Stimulated activated CD8-positive, alpha-beta memory T cell treated with anti-CD3 and anti-CD28 coated beads, Interleukin-2, amount 100 ng/mL, for 48 hours (primary cell): Measurements from ENCODE around the gene CAMTA1.

Source experiments
- DNase-seq, 2 donors: peaks; one replicate each; pipeline ENCODE4 v3.0.0-alpha.2; 2020; ENCODE audit warnings: low read depth in 2 of 2

Gene CAMTA1

DNA sequence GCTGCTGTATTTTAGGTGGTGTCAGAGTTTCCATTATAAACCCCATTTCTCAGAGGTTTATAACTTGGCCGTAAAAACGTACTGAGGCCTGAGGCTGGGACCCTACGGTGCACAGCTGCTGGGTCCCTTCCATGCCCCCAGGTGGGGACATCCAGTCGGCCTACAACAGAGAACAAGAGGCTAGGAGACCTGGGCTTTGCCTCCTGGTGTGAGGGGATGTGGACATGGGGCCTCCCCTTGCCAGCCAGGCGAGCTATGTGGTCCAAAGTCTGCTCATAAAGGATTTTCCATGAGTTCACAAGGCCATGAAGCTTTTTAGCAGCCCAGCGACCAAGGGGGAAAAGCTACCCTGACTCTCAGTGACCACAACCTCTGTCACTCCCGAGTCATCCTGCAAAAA is 724.3 kb downstream of the CAMTA1 start:
- no peak for DNase-seq

DNA sequence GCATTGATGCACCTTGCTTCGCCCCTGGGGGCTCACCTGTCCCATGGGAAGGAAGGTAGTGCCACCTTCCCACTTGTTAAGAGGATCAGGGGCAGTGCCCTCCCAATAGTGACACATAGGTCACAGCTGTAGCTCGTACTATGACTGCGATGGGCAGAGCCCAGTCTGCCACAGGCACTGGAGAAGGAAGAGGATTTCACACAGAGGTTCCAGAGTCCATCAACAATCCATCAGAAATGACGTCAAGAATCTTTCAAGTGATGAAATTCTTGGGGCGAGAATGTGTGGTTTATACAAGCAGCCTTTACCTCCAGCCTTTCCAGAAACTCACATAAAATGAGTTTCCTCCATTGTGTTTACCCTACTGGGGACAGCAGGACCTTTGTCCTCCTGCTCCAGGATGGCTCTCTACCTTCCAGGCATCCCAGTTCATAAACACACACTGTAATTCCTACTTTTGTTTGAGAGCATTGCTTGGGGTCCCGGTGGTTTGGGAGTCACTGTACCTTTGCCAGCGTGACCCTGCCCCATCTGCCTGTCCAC is 725.2 kb downstream of the CAMTA1 start:
- DNase-seq: no peak

DNA sequence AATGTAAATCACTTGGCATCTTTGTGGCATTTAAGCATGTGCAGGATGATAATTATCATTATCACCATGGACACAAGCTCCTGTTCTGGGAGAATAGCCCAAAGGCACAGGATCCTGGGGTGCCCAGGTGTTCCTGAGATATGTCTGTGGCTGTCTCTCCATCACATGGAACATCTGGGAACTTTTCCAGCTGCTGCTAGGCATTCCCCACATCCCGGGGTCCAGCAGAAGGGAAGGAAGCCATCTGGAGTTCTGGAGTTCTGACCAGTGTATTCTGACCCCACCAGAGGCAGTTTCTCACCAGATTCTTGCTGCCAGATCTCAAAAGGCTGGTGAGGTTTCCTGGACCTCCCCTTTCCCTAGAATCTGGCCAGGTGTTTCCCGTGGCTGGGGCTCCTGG is 726.1 kb downstream of the CAMTA1 start:
- DNase-seq: no peak

DNA sequence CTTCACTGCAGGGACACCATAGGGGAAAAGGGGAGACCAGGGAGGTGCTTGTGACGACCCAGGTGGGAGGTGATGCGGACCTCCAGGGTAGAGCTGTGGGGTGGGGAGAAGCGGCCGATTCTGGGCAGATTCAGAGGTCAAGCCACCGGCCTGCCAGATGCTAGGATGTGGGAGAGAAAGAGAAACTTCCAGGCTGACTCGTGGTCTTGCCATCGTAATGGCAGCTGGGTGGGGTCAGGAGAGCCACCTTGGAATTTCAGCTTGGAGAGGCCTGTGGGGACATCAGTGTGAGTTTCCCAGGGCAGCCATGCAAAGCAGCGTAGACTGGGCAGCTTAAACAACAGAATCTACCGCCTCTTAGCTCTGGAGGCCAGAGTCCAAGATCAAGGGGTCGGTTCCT is 727.8 kb downstream of the CAMTA1 start:
- DNase-seq: no peak

DNA sequence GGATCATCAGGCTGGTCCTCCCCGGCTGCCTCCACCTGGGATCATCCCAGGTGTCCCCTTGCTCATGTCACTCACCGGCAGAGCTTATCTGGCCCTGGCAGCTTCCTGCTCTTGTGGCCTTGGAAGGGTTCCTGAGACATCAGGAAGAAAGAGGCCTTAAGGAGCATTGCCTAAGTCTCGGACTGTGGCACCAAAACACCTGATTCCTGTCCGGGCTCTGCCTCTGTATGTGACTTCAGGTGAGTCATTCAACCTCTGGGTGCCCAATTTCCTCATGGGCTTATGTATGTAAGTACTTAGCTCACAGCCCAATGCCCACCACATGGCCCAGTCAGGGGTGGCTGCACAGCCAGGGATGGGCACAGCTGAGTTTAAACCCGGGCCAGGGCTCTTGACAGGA is 729.9 kb downstream of the CAMTA1 start:
- no peak for DNase-seq

DNA sequence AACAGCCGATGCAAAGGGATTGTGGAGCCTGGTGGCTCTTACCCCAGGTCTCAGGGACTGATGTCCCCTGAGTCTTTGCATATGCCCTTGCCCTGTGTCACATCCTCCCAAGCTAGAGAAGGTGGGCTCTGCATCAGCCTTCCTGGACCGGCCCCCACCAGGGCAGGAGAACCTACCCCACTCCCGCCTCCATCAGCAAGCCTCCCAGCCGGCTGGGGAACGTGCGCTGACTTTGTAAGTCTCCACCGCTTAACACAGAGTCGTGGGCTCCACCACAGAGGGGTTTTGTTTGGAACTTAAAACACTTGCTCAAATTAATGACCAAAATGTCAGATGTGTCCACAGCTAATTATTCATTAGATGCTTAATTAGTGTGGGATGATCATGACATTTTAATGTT is 730.6 kb downstream of the CAMTA1 start:
- no peak for DNase-seq

DNA sequence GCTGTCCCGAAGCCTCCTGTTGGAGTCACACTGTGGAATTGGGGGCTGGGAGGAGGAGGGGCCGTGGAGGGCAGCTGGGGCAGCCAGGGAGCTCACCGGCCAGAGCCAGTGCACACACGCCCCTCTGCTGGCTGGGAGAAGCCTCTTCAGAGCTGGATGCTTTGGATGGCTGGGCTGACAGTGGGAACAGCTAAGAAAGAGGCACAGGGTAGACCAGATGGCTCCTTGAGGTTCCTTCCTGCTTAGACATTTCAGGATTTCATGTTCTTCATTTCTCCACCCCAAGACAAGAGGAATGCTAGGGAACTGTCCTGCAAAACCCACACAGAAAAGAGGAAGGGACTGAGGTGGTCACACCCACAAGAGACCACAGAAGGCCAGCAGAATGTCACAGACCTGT is 731.1 kb downstream of the CAMTA1 start:
- no peak for DNase-seq

DNA sequence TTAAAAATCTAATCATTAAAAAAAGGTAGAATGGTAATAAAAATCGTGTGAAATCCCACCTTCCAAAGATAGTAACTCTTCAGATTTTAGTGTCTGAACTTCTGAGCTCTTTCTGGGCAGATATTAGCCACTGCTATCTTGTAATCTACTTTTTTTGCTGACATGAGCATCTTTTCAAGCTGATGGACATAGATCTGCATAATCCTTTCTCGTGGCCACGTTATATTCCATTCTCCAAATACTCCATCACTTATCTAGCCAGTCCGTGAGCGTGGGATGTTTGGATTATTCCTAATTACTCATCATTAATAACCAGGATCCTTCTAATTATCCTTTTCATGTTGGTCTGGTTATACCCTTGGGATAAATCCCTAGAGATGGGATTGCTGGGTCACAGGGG is 731.7 kb downstream of the CAMTA1 start:
- DNase-seq: no peak

DNA sequence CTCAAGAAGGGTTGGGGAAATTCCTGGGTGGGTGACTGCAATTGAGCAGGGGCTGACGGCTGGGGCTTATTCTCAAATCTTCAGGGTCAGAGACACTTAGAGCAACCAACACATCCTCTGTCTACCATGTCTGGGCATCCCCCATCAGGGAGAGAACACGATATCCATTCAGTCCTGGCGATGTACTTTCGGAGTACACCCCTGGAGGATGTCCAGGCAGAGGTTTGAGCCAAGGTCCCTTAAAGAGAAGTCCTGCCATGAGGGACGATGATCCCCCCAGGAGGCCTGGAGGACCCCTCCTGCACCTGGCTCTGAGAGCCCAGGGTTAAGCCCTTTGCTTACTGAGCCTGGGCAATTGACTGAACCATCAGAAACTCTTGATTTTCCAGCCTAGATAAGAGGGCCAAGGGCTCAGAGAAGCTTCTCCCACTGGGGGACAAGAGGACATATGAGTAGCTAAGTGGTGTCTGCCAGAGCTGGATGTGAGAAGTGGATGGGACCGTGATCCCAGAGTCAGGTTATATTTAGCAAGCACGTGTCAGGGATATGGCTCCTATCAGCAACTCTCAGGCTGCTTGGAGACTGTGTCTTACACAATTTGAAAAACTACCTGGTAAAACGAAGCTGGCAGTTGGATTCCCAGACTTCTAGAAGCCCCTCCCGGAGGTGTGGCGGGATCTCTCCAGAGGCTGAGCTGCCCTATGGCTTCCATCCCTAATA is 732.5 kb downstream of the CAMTA1 start:
- DNase-seq: no peak

DNA sequence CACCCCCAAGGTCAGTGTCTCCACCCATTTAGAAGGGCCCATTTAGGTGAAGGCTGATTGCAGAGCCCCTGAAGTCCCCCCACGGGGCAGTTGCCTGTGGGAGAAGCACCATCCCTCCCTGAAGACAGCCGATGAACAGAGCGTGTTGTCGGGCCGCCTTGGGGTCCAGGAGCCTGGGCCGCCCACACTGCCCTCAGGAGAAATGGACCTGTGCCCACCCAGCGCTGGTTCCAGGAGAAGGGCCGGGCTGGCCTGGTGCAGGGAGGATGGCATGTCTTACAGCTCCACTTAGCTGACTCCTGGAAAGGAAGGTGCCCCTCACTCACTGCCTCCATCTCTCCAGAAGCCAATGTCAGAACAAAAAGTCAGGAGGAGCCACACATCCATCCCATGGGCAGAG is 733.2 kb downstream of the CAMTA1 start:
- no peak for DNase-seq

DNA sequence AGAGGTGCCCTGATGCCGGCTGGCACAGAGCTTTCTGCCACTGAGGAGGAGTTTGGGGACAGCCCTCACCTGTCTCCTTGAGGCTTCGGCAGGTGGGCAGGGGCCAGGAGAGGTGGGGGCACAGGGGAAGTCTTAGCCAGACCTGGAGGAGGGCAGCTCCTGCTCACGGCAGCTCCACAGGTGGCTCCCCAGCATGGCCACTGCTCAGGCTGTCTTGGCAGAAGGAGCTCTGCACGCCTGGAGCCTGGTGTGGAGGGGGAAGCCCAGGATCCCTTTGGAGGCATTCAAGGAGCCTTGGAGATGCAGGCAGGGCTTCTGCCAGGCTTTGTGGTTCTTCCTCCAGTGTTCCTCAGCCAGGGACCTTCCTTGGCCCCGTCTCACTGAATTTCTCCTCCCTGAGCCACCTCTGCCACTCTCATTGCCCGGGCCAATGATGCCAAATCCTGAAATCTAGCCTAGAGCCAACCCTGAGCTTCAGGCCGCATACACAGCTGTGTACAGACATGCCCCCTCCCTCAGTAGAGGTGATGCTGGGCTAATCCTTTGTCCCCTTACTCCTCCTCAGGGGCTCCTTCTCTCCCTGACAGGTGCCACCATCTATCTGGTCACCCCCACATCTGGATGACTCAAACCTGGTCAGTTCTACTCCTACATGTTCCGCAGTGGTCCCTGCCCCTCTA is 734.1 kb downstream of the CAMTA1 start:
- no peak for DNase-seq

DNA sequence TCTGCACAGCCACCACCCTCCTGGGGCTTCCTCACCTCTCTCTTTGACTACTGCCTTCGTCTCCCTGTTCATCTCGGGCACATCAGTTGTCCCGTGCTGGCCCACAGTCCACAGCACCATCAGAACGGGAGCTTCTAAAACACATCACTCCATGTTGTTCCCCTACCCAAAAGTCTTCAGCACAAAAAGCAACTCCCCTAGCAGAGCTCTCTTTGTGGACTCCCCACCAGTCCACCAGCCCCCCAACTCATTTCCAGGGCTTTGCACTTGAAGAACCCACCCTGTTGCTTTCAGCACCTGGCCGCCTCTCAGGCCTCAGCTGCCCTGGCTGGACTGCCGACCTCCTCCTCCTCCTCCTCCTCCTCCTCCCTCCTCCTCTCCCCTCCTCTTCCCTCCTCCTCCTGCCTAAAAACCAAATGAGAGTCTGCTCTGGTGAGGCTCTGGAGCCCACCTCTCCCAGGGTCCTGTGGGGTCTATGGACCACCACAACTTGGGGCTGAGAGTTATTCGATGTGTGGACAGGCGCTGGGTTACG is 734.7 kb downstream of the CAMTA1 start:
- DNase-seq: no peak

DNA sequence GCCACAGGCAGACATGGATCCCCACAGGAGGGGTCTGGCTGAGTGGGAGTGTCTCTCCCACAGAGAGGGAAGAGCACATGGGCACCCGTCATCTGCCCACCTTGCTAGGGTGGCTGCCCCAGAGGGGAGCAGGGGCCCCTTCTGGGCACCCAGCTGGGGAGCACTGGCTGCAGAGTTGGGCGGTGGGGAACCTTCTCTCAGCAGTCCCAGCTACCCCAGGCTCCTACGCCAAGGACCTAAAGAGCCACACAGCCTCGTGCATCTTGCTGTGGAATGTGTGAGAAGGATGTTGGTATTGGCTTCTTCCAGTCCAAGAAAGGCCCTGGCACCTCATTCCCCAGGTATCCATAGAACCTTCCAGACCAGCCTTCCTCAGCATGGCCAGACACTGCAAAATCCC is 735.2 kb downstream of the CAMTA1 start:
- no peak for DNase-seq

DNA sequence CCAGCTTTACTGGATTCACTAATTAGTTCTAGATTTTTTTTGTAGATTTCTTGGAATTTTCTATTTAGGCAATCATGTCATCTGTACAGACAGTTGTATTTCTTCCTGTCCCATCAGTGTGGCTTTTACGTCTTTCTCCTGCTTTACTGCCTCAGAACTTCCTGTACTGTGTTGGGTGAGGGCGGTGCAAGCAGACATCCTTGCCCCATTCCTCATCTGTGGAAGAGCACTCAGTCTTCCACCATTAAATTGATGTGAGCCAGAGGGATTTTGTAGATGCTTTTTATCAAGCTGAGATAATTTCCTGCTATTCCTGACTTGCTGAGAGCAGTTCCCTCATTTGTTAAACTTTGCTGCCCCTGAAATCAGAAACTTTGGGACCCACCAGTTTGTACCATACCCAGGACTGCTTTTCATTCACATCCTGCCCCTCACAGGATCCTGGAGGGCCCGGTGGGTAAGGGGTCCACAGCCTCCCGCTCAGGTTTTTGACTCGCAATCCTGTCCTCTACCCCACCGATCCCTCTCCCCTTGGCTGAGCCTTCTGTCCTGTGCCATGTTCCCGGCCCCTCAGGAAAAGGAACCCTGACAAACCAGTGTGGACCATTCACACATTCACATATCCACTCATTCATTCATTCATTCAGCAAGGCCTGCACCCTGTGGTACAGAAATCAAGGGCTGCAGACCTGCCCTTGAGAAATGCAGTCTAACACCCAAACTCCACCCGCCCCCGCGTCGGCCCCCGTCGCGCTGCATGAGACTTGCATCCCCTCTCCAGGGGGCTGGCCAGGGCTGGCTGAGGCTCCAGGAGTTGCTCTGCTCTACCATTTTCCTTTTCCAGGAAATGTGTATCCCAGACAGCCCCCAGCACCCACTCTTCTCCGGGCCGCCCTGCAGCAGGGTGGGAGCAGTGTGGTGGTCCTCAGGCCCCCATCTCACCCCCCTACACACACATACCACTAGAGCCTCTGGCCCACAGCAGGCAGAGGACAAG is 739.4 kb downstream of the CAMTA1 start:
- DNase-seq: no peak

DNA sequence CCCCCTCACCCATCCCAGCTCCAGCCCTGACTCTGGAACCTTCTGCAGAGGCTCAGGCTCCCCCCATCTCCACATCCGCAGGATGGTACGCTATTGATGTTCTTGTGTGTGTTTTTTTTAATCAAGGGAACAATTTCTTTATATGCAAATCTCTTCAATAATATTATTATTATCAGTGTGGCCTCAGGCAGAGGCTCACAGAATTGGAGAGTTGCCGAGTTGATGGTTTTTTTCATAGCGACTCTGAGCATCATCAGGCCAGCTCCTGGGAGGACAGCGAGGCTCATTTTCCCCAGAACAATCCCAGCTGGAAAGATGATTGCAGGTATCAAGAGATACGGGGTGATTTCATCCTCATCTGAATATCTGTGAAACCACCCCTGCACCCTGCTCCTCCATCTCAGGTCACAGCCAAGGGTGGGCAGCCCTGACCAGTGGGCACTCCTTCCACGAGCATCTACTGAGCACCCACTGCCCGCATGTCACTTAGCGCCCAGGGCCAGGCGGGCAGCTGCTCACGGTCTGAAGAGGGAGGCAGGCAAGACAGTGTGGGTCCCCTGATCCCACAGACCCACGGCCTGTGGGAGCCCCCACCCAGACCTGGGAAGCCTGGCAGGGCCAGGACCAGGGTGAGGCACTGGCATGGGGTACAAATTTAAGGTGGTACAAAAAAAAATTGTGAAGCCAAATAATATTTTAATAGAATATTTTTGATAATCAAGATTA is 740.2 kb downstream of the CAMTA1 start:
- DNase-seq: no peak

DNA sequence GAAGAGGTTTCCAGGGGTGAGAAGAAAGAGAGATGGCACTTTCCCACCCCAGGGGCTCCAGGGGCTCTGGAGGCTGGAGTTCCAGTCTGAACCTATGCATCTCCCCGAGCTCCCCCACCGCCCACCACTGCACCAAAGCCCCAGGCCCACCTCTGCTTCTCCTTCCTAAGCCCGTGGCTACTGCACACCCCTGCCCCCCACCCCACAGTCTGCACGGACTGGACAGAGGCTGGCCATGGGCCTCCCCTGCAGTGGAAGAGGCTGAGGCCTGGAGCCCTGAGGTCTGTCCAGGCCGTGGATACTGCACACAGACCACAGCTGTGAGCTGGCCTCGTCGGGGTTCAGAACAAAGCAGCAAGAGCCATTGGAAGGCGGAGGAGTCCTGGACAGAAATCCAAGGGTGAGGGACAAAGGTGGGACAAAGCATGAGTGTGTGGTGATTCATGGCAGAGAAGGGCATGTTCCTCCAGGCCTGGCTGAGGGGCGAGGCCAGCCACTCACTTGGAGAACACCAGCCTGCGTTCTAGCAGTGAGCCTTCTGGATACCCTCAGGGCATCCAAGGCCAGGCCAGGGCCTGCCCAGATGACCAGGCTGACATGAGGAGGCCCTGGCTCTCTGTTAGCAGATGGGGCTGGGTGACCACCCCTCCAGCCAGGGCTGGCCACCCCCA is 741.1 kb downstream of the CAMTA1 start:
- DNase-seq: no peak

DNA sequence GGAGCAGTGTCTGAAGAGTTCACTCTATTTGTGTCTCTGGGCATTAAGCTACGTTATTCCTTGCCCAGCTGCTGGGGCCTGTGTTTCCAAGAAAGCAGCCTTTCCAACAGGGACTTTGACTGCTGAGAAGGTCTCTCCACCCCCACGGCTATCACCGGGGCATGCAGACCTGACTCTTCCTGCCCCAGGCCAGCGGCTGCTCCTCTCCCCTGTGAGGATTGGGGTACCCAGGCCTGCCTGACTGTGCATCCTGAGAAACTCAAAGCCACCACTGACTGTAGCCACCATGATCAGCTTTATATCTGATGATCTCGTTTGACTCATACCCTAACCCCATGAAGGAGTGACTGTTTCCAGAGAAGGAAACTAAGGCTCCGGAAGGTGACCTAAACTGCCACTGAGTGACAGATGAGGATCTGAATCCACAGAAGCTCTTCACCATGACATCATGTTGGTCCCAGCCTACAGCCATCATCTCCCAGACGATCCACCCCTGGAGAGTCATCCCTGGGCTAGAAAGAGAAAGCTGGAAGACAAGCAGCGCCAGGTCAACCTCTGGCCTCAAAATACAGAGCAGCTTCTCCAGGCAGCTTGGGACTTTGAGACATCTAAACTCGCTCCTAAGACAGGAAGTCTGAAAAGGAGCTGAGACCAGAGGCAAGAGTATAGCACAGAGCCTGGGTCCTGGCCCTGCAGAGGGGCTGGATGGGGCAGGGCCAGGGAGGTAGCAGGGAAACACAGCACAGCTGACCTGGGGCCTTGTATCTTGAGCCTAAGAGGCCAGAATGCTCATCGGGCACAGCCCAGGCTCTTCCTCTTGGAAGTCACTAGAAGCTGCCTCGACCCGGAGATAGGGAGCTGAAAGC is 741.8 kb downstream of the CAMTA1 start:
- DNase-seq: peak in 1 of 2 donors; percentile 3

DNA sequence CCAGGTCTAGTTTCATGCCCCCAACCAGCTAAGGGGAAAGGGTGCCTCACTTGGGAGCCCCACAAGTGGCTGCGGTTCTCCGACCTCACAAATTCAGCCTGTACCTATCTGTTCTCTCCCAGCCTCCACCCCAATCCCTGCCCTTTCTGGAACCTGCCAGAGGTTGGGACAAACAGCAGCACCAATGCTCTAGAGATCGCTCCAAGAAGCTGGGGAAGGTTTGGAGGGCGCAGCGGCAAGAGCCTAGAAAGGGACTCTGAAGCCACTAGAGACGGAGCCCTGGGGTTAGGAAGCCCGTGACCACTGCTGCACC is 742.4 kb downstream of the CAMTA1 start:
- DNase-seq: no peak

DNA sequence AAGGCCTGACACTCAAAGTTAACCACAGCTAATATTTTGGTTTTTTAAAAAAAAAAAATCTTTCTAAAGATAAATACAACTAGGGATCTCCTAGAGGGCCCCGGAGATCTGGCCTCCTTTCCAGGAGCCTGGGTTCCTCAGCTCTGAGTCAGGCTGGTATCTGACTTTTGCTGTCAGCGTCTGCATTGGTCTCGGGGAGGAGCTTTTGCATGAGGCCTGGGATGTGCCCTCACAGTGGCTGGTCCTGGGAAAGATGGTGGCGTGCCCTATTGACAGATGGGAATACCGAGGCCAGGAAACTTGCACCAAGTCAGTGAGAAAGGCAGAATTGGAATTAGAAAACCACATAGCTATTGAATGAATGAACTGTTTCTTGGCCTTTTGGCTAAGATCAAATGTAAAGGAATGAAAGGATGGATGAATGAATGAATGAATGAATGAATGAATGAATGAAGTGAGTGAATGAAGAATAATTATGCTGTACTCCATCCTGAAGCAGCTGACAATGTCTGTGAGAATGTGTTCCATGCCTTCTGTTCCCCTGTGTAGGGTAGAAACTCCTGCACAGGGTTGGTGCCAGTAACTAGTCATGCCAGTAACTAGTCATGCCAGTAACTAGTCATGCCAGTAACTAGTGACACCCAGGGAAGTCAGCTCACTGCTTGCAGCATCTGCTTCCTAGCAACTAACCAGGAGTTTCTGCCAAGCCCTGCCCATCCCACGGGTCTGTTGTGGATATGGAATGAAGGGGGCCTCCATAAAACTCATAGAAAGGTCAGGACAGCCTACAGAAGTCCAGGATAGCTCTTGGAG is 743.3 kb downstream of the CAMTA1 start:
- no peak for DNase-seq
